Measurements from ENCODE around the gene FLT3. TPM values are rescaled to one million over a fixed set of nuclear protein-coding genes. Genes with fewer than 3 reads are reported as not detected.

The FLT3 gene
- polyA plus RNA-seq, 3 donors: 2.1 to 5.3 (median 3.7) TPM

DNA sequence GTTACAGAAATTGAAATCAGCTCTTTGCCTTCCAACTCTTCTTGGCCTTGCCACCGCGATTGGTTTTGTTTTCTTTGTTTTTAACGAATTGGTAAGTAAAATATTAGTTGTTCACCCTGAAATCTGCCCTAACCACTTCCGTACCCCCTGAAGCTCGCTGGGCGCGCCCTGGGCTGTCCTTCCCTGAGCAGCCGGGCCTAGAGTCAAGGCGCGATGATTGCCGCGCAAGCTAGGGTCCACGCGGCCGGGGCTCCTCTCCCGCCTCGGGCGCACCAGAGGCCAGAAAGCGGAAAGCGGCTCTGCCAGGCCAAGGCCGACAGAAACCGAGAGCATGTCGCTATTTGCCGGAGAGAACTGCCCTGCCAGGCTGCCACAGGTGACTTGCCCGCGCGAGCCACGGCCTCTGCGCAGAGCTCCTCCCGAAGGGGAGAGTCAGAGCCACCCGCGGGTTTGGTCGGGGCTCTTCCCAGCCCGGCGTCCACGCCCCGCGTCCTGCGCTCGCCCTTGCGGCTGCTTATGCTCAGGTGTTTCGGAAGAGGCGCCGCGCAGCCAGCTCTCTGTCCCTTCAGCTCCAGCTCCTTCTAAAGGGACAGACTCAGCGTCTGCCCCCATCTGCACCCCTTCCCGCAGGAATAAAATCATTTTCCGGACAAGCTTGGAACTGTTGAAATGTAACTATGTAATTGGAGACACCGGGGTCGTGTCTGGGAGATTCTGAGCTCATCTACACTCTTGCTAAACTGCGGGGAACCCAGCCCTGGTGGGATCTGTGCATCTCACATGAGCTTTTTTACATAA lies 124.6 kb downstream of the FLT3 start:
- Mint-ChIP-seq H3K4me3 (peak overlapping the region in 1 of 2 donors; percentile 85), H3K27me3 (ENCODE audit: low read depth in 3 of 3) (peaks cover 92 to 99% (median 99%) of the 10 kb centered on the region in 3 donors), H3K36me3 (no peaks in the 10 kb centered on the region), H3K4me1 (peaks cover 28% of the 10 kb centered on the region), H3K9me3 (peaks cover 0 to 18% (median 5%) of the 10 kb centered on the region in 7 donors), H3K27ac (no peak overlapping the region)
- 4% methylated on average over 47 of the region's 51 CpGs for WGBS (ENCODE audit: insufficient coverage)
- peaks cover 0 to 53% of the 10 kb centered on the region in 2 donors for H3K9me3 ChIP-seq (replicated peaks in 1 of 2; ENCODE audit: control insufficient read depth in 1 of 2, insufficient read depth in 1 of 2, low read length in 2 of 2)
- H3K4me1 ChIP-seq (ENCODE audit: control insufficient read depth in 1 of 2, insufficient read depth in 2 of 2, low read length in 2 of 2): peaks cover 8 to 11% of the 10 kb centered on the region in 2 donors
- intact Hi-C loops (cut with micrococcal nuclease): no loop called here
- no peak overlapping the region for H3K27ac ChIP-seq (ENCODE audit: low read depth in 1 of 2, low read length in 2 of 2)
- no peak overlapping the region for H3K4me2 ChIP-seq (replicated peaks; ENCODE audit: extremely low read depth, low read length, poor library complexity, severe bottlenecking)
- H4K20me1 ChIP-seq (ENCODE audit: insufficient read depth, low read length): no peaks in the 10 kb centered on the region
- DNase-seq: no peak
- H3K27me3 ChIP-seq (ENCODE audit: control insufficient read depth in 2 of 2, insufficient read depth in 2 of 2, low read length in 2 of 2): peaks cover 89 to 95% of the 10 kb centered on the region in 2 donors
- H2AFZ ChIP-seq (ENCODE audit: insufficient read depth, low read depth, low read length, poor library complexity, severe bottlenecking): no peak overlapping the region
- H3K79me2 ChIP-seq (ENCODE audit: insufficient read depth, low read length): no peaks in the 10 kb centered on the region
- H3K9ac ChIP-seq (ENCODE audit: insufficient read depth, low read length, poor library complexity, severe bottlenecking): no peak overlapping the region
- H3K4me3 ChIP-seq (replicated peaks in 1 of 3; ENCODE audit: low read depth in 2 of 3, low read length in 3 of 3): no peak overlapping the region
- TF ChIP-seq, protein P1, sequence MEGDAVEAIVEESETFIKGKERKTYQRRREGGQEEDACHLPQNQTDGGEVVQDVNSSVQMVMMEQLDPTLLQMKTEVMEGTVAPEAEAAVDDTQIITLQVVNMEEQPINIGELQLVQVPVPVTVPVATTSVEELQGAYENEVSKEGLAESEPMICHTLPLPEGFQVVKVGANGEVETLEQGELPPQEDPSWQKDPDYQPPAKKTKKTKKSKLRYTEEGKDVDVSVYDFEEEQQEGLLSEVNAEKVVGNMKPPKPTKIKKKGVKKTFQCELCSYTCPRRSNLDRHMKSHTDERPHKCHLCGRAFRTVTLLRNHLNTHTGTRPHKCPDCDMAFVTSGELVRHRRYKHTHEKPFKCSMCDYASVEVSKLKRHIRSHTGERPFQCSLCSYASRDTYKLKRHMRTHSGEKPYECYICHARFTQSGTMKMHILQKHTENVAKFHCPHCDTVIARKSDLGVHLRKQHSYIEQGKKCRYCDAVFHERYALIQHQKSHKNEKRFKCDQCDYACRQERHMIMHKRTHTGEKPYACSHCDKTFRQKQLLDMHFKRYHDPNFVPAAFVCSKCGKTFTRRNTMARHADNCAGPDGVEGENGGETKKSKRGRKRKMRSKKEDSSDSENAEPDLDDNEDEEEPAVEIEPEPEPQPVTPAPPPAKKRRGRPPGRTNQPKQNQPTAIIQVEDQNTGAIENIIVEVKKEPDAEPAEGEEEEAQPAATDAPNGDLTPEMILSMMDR (IDR thresholded peaks at IDR 0.05): no peak
- no peaks in the 10 kb centered on the region for H3K36me3 ChIP-seq (replicated peaks in 1 of 2; ENCODE audit: control insufficient read depth in 1 of 2, insufficient read depth in 2 of 2, low read length in 2 of 2)

GRCh38 chr13:27973961-27974662 lies 126.3 kb downstream of the FLT3 start:
- no peaks in the 10 kb centered on the region for H3K79me2 ChIP-seq (ENCODE audit: insufficient read depth, low read length)
- intact Hi-C loops (cut with micrococcal nuclease): no loop called here
- H2AFZ ChIP-seq (ENCODE audit: insufficient read depth, low read depth, low read length, poor library complexity, severe bottlenecking): no peak overlapping the region
- peaks cover 0 to 46% of the 10 kb centered on the region in 2 donors for H3K9me3 ChIP-seq (replicated peaks in 1 of 2; ENCODE audit: control insufficient read depth in 1 of 2, insufficient read depth in 1 of 2, low read length in 2 of 2)
- no peak overlapping the region for H3K4me2 ChIP-seq (replicated peaks; ENCODE audit: extremely low read depth, low read length, poor library complexity, severe bottlenecking)
- no peak for DNase-seq
- no peaks in the 10 kb centered on the region for H4K20me1 ChIP-seq (ENCODE audit: insufficient read depth, low read length)
- no peak overlapping the region for H3K27ac ChIP-seq (ENCODE audit: low read depth in 1 of 2, low read length in 2 of 2)
- H3K9me3 Mint-ChIP-seq: peaks cover 0 to 17% (median 5%) of the 10 kb centered on the region in 7 donors
- H3K27me3 Mint-ChIP-seq (ENCODE audit: low read depth in 3 of 3): peaks cover 93 to 99% (median 99%) of the 10 kb centered on the region in 3 donors
- peaks cover 0 to 1% of the 10 kb centered on the region in 2 donors for H3K4me1 ChIP-seq (ENCODE audit: control insufficient read depth in 1 of 2, insufficient read depth in 2 of 2, low read length in 2 of 2)
- no peaks in the 10 kb centered on the region for H3K36me3 ChIP-seq (replicated peaks in 1 of 2; ENCODE audit: control insufficient read depth in 1 of 2, insufficient read depth in 2 of 2, low read length in 2 of 2)
- TF ChIP-seq, protein P1 (IDR thresholded peaks at IDR 0.05): no peak
- no peaks in the 10 kb centered on the region for H3K36me3 Mint-ChIP-seq
- H3K4me3 ChIP-seq (replicated peaks in 1 of 3; ENCODE audit: low read depth in 2 of 3, low read length in 3 of 3): no peak overlapping the region
- peaks cover 92 to 95% of the 10 kb centered on the region in 2 donors for H3K27me3 ChIP-seq (ENCODE audit: control insufficient read depth in 2 of 2, insufficient read depth in 2 of 2, low read length in 2 of 2)
- peaks cover 21% of the 10 kb centered on the region for H3K4me1 Mint-ChIP-seq
- no peak overlapping the region for H3K9ac ChIP-seq (ENCODE audit: insufficient read depth, low read length, poor library complexity, severe bottlenecking)
- H3K4me3 Mint-ChIP-seq: peak overlapping the region in 1 of 2 donors; percentile 85
- H3K27ac Mint-ChIP-seq: no peak overlapping the region
- WGBS (ENCODE audit: insufficient coverage): 57% methylated on average over 1 of the region's 7 CpGs
